Kidney epithelial cell (primary cell): ENCODE results near the gene ORC3. TPM values are rescaled to one million over a fixed set of nuclear protein-coding genes. Genes with fewer than 3 reads are reported as not detected.
"Not testable (repeated sequence)": the region's sequence is repeated elsewhere in the genome, so short reads cannot be mapped to it uniquely, and the experiment has no call there.

Experiments used
- DNase-seq: peaks from one replicate; pipeline ENCODE4 v3.0.0-alpha.2; 2010; ENCODE audit warnings: low read depth
- H3K27me3 ChIP-seq: 2 replicates; pipeline ENCODE4 v1.6.0; 2011; ENCODE audit warnings: low read length; ENCODE audit not compliant: control insufficient read depth, insufficient read depth
- H3K36me3 ChIP-seq: 2 replicates; pipeline ENCODE4 v1.5.1; 2011; ENCODE audit warnings: low read length; ENCODE audit not compliant: control insufficient read depth, insufficient read depth
- H3K4me3 ChIP-seq: 2 replicates; pipeline ENCODE4 v1.5.1; 2011; ENCODE audit warnings: low read depth, mild to moderate bottlenecking, control low read depth, low read length
- CTCF ChIP-seq: IDR thresholded peaks from 2 replicates; pipeline ENCODE4 v1.5.1; 2011; ENCODE audit warnings: mild to moderate bottlenecking, moderate library complexity, low read length, control low read depth, inconsistent platforms; ENCODE audit not compliant: insufficient read depth, poor library complexity, severe bottlenecking
- total RNA-seq: library from RNA; depleted of rRNA; stranded (reverse); fragments of >200 nt; gene quantifications from 2 replicates; pipeline ENCODE4 v1.2.3, GENCODE V29; 2015

Gene ORC3
- total RNA-seq, 1 donor from 2014 or later = 20.9 TPM

DNA sequence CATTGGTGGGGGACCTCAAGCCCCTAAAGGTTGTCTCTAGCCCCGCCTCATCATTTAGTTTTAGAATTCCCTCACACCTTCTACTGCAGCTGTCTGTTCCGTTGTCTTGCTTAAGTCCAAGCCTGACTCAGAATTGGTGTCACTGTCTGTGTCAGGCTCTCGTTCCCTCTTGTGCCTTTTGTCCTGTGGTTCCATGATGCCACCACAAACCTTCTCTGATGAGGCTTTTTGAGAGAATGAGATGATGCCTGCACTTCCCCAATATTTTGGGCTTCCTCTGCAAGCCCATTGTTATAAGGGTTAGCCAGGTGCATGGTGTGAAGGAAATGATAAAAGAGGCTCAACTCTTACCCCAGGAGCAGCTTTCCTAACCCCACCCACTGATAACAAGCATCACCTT is 120.2 kb downstream of the ORC3 start:
- Histone ChIP-seq H3K4me3 (no peak overlapping the region), H3K27me3 (no peaks in the 10 kb centered on the region), H3K36me3 (no peaks in the 10 kb centered on the region)
- no peak for TF ChIP-seq CTCF
- no peak for DNase-seq

GRCh38 chr6:87712713-87713112 is 122.8 kb downstream of the ORC3 start:
- not testable (repeated sequence) for H3K4me3 ChIP-seq, H3K27me3 ChIP-seq, H3K36me3 ChIP-seq, DNase-seq

DNA sequence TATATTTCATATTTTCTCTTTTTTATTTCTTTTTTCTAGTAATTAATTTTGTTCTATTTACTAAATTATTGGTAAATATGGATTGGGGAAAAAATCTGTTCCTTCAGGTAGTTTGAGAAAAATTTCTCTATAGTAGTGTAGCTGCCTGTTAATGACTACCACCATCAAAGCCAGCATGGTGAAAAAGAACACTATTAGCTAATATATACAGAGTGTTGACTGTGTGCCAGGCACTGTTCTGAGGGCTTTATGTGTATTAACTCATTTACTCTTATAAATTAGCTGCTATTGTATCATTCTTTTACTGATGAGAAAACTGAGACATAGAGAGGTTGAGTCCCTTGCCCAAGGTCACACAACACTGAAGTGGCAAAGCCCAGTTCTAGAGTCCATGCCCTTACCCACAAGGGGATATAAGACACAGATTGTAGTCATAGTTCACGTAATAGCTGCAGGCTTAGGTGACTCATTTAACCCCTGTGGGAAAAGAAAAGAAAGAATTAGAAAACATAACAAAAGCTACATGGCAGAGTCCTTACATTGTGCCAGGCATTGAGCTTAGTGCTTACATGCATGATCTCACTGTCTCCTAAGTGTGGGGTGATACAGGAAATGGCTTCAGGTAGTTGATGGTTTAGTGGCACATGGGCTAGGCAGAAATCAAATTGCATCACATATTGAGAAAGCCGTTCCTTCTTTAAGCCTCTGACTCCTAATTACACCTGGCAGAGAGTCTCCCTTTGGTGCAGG is 124.3 kb downstream of the ORC3 start:
- H3K27me3 ChIP-seq = no peaks in the 10 kb centered on the region
- TF ChIP-seq CTCF = no peak
- no peaks in the 10 kb centered on the region for H3K36me3 ChIP-seq
- no peak overlapping the region for H3K4me3 ChIP-seq
- DNase-seq = peak; percentile 76

Other genes with a start within 250 kb of the ORC3 start
- 0.55 and 0.71 TPM in 2 replicates for gene C6orf163, start 245.3 kb upstream of the ORC3 start, total RNA-seq
- 0.07 and 0.25 TPM in 2 replicates for gene CFAP206, start 182.2 kb upstream of the ORC3 start, total RNA-seq
- 11.6 and 15.1 TPM in 2 replicates for gene SLC35A1, start 117.2 kb upstream of the ORC3 start, total RNA-seq
- gene RARS2, start 148 bp upstream of the ORC3 start, total RNA-seq = 31.6 and 35.5 TPM in 2 replicates
- 34.1 and 38.5 TPM in 2 replicates for gene AKIRIN2, start 112.1 kb downstream of the ORC3 start, total RNA-seq